Medulla oblongata (tissue), 1 donor: Measurements from ENCODE around the gene LRIG3.
"Not testable (repeated sequence)": the region's sequence is repeated elsewhere in the genome, so short reads cannot be mapped to it uniquely, and the experiment has no call there.

Experiments
- DNase-seq: peaks from one replicate; pipeline ENCODE4 v3.0.0-alpha.2; 2015; ENCODE audit errors: extremely low spot score

Gene LRIG3

GRCh38 chr12:58930770-58931324 is 10.5 kb upstream of the LRIG3 start:
- no peak for DNase-seq

GRCh38 chr12:58927120-58927519 is 6.8 kb upstream of the LRIG3 start:
- no peak for DNase-seq

GRCh38 chr12:58926586-58926985 is 6.3 kb upstream of the LRIG3 start:
- DNase-seq: no peak

DNA sequence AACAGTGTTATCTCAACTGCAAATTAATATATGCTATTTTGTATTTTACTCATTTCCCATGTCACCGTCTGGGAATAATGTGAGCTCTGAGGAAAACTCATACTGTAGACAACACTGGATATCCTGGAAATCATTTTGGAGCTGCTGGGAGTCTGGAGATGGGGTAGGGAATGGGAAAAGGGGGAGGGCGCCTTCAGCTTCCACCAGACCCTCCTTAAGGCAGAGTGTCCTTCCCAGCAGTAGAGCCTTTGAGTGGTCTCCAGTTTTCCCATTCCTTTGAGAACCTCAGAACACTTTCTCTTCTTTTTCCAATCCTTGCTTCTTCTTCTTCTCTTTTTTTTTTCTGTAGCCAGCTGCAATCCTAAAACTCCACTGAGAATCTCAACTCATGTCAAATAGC is 5.4 kb upstream of the LRIG3 start:
- DNase-seq: no peak

DNA sequence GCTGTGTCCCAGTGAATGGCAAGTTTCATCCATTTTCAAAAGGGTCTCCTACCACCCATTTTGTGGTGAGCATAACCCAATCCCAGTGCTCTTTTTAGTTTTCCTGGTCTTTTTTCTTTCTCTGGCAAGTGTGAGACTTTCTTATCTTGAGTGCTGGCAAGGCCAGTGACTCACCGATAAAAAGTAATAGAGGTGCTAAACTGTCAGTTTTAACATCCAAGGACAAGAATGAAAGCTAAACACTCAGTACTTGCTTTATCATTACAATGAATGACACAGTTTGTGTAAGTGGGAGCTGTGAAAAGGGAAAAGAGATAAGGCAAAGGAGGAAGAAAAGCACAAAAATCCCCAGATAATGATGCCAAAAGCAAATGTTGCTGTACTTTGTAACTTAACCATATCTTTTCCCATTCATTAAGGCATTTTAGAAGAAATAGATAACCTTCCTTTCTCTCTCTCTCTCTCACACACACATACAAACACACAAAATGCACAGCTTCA is 4.9 kb upstream of the LRIG3 start:
- DNase-seq: no peak

DNA sequence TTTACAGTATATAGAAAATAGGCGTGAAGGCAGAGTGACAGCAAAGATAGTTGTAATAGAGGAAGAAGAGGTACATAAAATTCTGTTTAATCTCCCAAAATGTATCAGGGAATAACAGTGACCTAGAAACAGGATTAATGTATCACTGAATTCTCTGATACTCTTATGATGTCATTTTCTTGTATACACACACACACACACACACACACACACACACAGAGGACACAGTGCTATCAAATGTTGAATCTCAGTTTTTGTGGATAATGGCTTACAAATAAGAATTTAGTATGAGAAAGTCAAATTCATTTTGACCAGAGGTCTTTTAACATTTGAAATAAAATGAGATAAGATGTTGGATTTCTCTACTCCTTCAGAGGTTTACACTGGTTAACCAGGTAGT is 4.3 kb upstream of the LRIG3 start:
- DNase-seq: no peak

DNA sequence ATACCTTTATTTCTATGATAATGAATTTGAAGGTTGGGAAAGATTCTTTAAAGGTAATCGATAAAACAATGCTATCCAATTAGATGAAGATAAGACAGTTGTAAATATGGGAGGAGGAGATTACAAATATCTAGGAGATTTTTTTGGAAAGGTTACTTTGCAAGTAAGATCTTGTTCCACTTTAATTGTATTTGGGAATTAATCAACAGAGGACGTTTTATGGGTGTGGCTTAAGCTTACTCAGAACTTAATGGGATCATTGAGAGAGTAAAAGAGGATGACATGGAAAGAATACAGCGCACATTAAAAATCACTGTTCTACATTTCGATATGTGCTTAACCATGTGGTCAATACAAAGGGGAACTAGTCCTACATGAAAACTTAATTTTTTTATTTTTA is 3.5 kb upstream of the LRIG3 start:
- DNase-seq: no peak

GRCh38 chr12:58922849-58923248 is 2.5 kb upstream of the LRIG3 start:
- DNase-seq: no peak

GRCh38 chr12:58920961-58921861 is 907 bp upstream of the LRIG3 start:
- DNase-seq: no peak

- peak; percentile 43 for DNase-seq
Measured at GRCh38 chr12:58919231-58920101, 838 bp downstream of the LRIG3 start.

GRCh38 chr12:58918469-58918844 is 1.8 kb downstream of the LRIG3 start:
- peak; percentile 16 for DNase-seq

- peak; percentile 9 for DNase-seq
Measured at GRCh38 chr12:58917699-58918468, 2.4 kb downstream of the LRIG3 start.

- DNase-seq: peak; percentile 25
Measured at GRCh38 chr12:58916921-58917511, 3.3 kb downstream of the LRIG3 start.

DNA sequence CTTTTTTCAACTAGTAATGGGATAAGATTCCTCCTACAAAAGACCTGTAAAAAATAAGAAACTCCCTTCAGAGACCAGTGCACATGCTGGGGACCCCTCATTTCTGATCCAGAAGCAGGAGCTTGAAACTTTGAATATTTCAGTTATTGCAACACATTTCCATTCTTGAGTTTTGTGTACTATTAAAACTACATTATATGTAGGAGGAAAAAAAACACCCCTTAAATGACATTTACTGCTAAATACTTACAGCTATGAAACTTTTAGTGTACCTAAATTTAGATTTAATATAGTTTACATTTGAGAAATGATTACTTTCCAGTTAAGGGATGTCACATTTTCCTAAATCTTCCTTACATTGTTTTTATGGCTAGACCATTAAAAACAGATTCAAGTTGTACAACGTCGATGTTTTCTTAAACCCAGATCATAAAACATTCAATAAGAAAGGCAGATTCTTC is 4.1 kb downstream of the LRIG3 start:
- DNase-seq: no peak

DNA sequence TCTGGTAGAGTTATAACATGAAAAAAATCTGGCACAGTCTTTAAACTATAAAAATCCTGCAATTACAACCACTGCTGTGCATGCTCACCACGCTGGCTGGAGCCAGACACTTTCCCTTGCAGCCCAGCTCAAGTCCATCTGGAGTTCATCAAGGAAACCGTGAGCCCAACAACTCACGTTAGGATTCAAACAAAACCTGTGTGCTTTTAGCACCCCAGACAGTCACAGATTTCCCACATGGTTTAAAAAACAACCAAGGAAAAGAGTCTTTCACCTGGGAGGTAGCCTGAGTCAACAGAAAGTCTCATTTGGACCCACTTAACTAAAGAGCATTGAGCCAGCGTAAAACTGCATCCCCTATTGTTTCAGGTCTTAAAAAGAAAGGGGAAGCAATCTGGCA is 4.7 kb downstream of the LRIG3 start:
- peak; percentile 40 for DNase-seq

DNA sequence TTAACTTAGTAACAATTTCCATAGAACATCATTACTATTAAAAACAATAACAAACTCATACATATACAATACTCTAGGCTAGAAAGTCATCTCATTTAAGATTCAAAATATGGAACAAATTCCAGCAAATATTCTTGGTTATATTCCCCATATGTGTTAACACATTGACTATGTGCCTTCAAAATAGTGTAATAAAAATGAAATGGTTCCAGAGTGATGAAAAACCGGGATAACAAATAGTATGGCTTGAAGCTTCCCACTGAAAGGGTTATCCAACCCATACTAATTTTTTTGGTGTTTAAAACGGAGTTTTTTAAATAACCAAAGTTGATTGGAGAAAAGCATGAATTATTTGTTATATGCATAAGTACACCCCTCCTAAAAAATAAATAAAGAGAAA is 5.3 kb downstream of the LRIG3 start:
- no peak for DNase-seq

DNA sequence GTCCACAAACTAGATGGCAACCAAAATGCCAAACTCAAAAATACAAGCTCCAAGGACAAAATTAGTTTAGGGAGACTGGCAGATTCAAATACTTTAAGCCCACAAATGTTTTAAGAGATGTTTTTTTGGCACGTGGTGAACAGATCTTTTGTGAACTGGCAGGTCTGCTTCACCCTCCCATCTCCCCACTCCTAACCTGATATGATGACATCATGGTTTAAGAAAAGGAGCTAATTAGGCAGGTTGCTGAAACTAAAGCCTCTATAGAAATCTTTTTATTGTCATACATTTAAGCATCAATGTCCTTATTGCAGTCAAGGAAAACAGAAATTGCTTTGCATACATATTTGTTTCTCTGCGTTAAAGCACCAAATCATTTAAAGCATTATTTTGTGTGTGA is 5.8 kb downstream of the LRIG3 start:
- no peak for DNase-seq

- DNase-seq: no peak
Measured at GRCh38 chr12:58907391-58907790, 12.9 kb downstream of the LRIG3 start.

GRCh38 chr12:58906917-58907316 is 13.4 kb downstream of the LRIG3 start:
- no peak for DNase-seq

- no peak for DNase-seq
Measured at GRCh38 chr12:58905422-58905821, 14.9 kb downstream of the LRIG3 start.

- not testable (repeated sequence) for DNase-seq
Measured at GRCh38 chr12:58902726-58903125, 17.6 kb downstream of the LRIG3 start.
